Omental fat pad (tissue), 4 donors: ENCODE data around the gene FZD8. TPM values are rescaled to one million over a fixed set of nuclear protein-coding genes. Genes with fewer than 3 reads are reported as not detected.

Experiments
- ATAC-seq: fragments of 150-250 bp; one replicate; pipeline ENCODE4 v1.9.1; 2016; ENCODE audit warnings: mild to moderate bottlenecking, moderate library complexity; ENCODE audit not compliant: low FRiP score
- DNase-seq: peaks from one replicate; pipeline ENCODE4 v3.0.0-alpha.2; 2019; ENCODE audit warnings: low spot score
- CTCF ChIP-seq, 3 donors: fragments of 450-650 bp; IDR thresholded peaks; one replicate each; pipeline ENCODE4 v1.5.1; 2016 to 2017; ENCODE audit warnings: antibody characterized with exemption in 3 of 3, mild to moderate bottlenecking in 3 of 3, moderate library complexity in 2 of 3
- total RNA-seq, 4 donors: library from RNA; depleted of rRNA; stranded (reverse); fragments of >200 nt; gene quantifications; one replicate each; pipeline ENCODE4 v1.1.0, GENCODE V29; 2016

The FZD8 gene
- total RNA-seq, 4 donors from 2014 or later, result 3.8 to 7.1 (median 5.1) TPM

GRCh38 chr10:35674843-35675242, 32.7 kb upstream of the FZD8 start:
- ATAC-seq (no peak), DNase-seq (no peak)
- no peak for TF ChIP-seq CTCF (IDR thresholded peaks at IDR 0.05)

- ATAC-seq (no peak), DNase-seq (no peak)
- TF ChIP-seq CTCF (IDR thresholded peaks at IDR 0.05), result no peak
These were observed 27.0 kb upstream of the FZD8 start for GRCh38 chr10:35668865-35669650.

- ATAC-seq, result no peak
- no peak for TF ChIP-seq CTCF (IDR thresholded peaks at IDR 0.05)
- DNase-seq, result no peak
These were observed 25.9 kb upstream of the FZD8 start for GRCh38 chr10:35667971-35668370.

GRCh38 chr10:35667270-35667889, 25.3 kb upstream of the FZD8 start:
- TF ChIP-seq CTCF (IDR thresholded peaks at IDR 0.05), result no peak
- DNase-seq (no peak), ATAC-seq (no peak)

GRCh38 chr10:35661236-35661635, 19.1 kb upstream of the FZD8 start:
- DNase-seq (no peak), ATAC-seq (no peak)
- no peak for TF ChIP-seq CTCF (IDR thresholded peaks at IDR 0.05)

GRCh38 chr10:35659456-35659855, 17.4 kb upstream of the FZD8 start:
- DNase-seq (no peak), ATAC-seq (no peak)
- no peak for TF ChIP-seq CTCF (IDR thresholded peaks at IDR 0.05)

- DNase-seq, result no peak
- no peak for TF ChIP-seq CTCF (IDR thresholded peaks at IDR 0.05)
- no peak for ATAC-seq
These were observed 15.5 kb upstream of the FZD8 start for GRCh38 chr10:35657621-35658020.
